NCI-H1694 (cell line): ENCODE results near the gene FAM217B.
A peak's percentile ranks its signal among the peaks of the same experiment; 100 is the strongest.

ENCODE experiments used
- DNase-seq: peaks from one replicate; lab custom pipeline; 2025; lab: John Stamatoyannopoulos, UW

Gene FAM217B, protein sequence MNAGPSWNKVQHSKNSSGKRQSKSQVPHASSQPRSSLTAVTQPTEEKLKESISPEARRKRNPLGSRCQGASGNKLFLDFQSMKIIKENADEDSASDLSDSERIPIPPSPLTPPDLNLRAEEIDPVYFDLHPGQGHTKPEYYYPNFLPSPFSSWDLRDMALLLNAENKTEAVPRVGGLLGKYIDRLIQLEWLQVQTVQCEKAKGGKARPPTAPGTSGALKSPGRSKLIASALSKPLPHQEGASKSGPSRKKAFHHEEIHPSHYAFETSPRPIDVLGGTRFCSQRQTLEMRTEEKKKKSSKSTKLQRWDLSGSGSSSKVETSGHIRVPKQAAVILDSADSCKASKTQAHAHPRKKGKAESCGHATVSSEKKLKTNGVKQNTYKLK

DNA sequence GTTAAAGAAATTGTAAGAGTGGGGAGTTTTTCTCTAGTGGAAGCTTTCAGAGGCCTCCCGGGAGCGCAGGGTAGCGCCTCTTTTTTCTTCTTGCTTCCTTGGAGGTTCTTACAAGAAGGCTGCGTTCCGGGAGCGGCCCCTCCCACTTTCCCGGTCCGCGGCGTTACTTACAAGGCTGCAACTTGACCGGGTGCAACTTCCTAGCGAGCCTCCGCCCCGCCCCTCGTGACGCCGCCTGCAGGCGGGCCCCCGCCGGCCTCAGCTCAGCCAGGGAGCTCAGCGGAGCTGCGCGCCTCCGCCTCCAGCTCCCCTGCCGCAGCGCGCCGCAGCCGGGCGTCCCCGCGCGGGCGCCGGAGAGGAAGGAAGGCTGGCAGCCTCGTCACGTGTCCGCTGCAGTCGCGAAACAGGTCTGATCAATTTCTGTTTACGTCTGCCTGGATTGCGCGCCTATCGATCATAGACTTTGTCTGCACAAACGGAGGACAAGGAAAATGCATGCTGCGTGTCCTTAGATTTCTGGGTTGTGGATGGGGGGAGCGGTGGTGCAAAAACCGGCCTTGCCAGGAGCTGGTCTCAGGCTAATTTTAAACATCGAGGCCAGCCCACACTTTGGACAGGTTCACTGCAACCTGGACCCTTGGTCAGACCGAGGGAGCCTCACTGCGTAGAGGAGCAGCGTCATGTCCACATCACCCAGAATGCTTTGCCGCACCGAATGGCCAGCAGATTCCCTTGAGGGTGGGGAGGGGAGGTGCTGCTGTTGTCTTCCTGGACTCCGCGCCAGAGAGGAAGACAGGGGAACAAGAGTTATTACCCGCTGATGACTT lies at the start of gene FAM217B, which contains the start of gene PPP1R3D:
FAM217B (plus strand) TSS at position 261 of the 827 bp plus-strand sequence. CDS start 3,555 bp downstream, outside the sequence.
PPP1R3D (minus strand) TSS at position 177 of the 827 bp plus-strand sequence. CDS start 374 bp downstream, outside the sequence.
- DNase-seq: peak; percentile 6

DNA sequence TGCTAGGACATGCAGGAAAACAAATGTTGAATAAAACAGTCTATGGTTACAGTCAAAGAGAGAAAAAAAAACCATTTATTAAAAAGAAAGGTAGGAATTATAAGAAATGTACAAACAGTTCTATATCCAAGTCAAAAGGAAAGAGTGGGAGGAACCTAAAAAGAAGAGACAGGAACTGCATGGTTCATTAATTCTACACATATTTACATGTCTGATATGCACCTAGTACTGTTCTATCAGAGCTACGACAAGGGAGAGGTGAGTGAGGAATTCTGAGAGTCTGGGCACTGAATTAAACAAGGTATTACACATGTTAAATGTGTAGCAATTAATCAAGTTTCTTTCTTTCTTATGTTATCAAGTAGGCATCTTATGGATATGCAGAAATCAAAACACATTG lies 48.6 kb upstream of the FAM217B start:
- DNase-seq: no peak

DNA sequence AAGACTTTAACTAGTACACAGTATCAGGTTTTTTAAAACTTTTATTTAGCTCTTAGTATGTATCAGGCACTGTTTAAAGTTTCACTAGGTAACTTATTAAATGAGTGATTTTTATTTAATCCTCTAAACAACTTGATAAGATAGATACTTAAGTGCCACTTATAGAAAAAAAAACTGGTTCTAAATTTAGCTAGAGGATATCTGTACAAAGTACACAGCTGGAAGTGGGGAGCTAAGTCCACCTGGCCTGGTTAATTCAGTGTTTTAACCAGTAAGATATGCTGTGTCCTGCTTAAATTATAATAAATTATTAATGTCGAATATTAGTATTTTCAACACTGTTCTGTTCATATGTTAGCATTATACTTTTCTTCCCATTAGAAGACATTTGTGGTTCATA lies 44.3 kb upstream of the FAM217B start:
- no peak for DNase-seq

DNA sequence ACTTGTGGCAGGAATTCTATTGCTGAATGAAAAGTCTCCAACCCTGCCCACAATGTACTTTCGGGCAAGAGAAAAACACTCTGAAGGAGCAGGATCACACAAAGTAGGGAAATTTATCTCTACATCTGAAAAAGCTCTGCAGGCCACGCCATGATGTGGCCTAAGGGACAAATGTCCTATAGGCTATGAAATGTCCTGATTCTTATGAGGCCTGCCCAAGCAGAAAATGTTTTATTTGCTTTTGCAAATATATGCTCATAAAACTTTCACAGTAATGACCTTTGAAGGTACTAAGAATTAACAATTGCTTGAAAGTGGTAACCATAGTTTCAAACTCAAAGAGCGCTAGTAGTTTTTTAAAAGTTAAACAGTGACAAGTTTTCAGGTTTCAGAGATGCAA lies 37.7 kb upstream of the FAM217B start:
- no peak for DNase-seq

DNA sequence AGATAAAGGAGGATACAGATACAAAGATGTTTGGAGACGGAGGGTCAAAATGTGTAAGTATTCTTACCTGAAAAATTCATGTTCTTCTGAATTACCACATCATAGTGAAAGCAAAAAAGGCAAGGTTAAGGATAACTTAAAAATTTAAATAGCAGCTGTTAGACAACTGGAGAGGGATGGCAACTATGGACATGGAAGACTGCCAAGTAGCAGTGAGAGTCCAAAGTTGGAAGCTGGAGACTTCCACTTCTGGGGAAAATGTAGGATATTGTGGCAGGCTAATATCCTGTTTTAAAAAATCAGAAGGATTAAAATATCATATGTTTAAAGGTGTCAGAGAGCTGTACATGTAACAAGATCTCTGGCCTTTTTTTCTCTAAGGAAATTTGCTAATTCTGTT lies 36.6 kb upstream of the FAM217B start:
- no peak for DNase-seq

DNA sequence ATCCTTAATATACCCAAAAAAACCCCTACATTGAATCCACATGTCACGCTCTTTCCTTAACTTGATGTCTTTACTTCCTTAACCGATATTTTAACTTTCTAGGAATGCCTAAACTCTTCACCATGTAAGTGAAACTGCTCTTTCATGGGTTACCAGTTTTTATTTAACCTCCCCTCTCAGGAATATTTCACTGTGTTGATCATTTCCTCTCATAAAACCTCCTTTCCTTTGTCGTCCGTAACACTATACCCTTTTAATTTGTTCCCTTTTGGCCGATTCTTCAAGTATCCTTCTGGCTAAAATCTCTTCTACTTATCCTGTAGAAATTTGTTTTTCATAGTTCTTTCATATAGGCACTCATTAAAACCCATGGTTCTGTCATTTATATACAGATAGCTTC lies 31.3 kb upstream of the FAM217B start:
- DNase-seq: no peak

DNA sequence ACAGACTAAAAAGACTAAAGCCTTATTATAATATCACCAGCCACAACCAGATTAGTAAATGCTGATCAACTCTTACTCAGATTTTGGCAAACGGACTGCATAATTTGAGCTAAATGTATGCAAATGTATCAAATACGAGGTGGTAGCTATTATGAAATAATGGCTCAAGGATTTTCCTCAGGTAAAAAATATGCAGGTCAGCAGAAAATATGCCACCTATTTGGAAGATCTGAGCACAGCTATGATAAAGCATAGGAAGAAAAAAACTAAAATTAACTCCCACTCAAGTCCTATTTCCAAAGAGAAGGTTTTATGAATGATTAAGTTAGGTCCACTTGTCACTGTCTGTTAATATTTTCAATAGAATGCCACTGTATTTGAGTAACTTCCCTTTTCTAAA lies 29.1 kb upstream of the FAM217B start:
- DNase-seq: no peak

DNA sequence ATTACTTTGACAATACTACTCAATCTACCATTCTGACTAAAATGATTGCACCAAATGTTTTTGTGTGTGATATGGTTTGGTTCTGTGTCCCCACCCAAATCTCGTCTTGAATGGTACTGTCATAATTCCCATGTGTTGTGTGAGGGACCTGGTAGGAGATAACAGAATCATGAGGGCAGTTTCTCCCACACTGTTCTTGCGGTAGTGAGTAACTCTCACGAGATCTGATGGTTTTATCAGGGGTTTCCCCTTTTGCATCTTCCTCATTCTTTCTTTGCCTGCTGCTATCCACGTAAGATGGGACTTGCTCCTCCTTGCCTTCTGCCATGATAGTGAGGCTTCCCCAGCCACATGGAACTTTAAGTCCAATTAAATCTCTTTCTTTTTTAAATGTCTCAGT lies 27.6 kb upstream of the FAM217B start:
- DNase-seq: no peak

DNA sequence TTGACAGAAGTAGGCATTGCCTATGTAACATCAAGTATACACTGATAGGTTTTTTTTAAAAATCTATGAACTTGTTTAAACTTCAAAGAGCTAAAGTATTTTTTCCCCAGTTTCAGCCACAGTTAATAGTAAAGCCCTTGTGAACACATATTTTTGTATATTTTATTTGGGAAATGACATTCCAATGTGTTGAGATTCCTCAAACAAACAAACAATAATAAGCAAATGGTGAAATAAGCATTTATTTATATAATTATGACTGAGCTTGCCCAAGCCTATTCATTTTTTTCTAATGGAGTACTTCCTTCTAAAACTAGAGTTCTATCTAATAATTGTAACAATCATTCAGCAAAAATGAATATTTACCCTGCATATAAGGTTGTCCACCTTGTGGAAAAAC lies 19.2 kb upstream of the FAM217B start:
- DNase-seq: no peak

DNA sequence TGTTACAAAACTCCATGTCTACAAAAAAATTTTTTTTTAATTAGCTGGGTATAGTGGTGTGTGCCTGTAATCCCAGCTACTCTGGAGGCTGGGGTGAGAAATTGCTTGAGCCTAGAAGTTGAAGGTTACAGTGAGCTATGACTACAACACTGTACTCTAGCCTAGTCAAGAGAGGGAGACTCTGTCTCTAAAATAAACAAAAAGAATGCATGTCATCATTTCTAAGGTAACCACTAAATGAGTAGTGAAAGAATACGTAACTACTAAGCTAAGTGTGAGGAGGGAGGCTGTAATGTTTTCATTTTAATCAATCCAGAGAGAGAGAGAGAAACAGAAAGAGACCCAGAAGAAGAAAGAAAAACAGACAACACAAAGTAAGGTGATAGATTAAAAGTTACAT lies 16.7 kb upstream of the FAM217B start:
- no peak for DNase-seq

DNA sequence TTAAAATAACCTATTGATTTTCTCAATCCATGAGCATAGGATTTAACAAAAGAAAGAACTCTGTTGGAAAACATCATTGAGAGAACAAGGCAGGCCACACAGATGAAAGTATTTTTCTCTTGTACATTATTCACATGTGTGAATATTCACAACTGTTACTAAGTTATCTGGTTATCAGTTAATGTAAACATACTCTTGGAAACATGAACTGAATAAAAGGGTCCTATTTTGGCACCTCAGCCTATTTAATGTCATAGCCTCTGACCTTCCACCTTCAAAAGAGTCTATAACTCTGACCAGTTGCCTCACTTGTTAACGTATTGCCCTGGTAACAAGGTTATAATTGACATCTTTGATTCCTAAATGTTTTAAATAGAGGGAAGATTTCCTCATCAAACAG lies 14.8 kb upstream of the FAM217B start:
- no peak for DNase-seq

DNA sequence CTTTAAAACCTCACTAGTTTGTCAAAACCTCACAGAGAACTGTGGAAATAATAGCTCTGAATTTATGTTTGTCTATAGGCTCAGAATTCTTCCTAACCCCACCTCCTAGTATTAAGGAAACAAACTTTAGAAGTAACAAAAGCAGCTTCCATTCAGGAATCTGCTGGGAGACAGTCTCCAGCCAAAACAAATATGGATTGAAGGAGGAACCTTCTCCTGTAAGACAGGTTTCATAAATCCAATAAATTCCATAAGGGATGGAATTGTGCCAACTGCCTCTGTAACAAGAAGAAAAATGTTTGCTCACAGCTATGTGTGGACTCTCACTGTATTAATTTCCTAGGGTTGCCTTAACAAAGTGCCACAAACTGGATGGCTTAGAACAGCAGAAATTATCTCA lies 14.3 kb upstream of the FAM217B start:
- no peak for DNase-seq

DNA sequence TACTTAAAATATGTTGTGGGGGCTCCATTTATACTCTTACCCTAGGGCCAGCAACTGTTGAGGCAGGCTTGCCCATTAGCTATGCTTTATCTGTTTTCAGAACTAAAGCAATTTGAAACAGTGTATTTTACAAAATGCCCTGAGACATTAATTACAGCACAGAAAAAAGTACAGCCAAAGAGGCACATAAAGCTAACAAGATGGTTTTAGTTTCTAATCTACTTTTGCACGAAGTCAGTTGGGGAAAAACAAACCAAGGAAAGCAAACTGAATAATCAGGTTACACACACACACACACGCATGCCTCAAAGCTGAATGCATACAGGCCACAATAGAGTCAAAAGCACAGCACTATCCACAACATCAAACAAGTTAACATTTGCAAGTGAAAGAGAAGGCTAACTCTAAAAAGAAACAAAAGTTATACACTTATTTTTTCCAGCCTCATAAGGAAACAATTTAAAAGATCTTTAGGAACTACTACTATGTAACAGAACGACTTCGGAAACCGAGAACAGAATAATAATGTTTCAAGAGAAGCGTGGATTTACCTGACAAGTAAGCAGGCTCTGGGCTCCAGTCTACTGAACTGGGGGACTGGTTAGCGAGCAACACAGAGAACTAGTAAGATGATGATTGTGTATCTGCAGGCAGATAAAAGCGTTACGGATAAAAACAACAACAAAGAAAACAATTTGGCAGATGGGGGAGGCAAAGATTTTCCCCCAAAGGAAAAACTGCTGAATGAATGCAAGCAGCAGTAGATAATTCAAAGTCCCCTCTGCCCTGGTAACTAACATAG lies 8.5 kb upstream of the FAM217B start:
- DNase-seq: no peak

DNA sequence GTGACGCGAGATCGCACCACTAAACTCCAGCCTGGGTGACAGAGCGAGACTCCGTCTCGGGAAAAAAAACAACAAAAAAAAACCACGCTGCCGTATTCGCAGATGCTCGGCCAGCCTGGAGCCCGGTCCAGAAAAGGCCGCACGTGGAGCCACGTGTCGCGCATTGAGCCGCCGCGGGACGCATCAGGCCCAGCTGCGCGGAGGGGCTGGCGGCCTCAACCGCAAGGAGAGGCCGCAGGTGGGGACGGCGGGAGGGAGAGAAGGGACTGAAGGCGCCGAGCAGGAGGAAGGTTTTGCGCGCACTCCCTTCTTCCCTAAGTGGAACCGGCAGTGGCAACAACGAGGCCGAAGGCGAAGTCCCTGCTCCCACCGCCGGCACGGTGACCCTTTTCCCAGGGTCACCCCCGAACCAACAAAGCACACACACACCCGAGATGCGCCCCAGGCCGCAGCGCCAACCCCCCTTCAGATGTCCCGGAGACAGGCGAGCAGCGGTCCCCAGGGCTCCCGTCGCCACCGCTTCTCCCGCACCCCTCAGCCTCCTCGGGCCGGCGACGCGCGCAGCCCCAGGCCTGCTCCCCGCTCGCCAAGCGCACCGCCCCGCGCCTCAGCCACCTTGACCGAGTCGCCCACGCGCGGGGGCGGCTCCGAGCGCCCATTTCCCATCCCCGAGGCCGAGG lies 7.4 kb upstream of the FAM217B start:
- no peak for DNase-seq

DNA sequence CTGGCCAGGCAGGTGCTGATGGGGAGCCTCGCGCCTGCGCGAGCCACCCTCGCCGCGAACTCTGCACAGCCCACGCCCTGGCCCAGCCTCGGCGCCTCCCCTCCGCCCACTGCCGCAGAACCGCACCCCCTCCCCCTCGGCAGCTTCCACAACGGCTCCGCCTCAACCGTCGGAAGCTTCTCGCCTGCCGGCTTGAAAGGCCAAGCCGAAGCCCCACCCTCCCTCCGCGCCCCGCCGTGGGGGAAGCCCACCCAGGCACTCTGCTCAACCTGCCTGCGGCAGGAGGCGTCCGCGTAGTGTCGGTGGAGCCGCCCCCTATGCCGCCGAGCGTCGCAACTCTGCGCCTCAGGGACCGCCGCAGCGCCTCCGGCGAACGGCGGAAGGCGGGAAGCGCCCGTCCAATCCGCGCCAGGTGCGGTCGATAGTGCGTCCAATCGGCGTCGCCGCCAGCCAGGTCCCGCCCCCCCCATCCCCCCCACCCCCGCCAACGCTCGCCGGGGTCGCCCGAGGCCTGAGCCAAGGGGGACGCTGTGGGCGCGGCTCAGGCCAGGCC lies 6.8 kb upstream of the FAM217B start, which contains the start of gene SYCP2:
SYCP2 (minus strand) TSS at position 342 of the 553 bp plus-strand sequence. CDS start 11,224 bp downstream, outside the sequence.
- no peak for DNase-seq

DNA sequence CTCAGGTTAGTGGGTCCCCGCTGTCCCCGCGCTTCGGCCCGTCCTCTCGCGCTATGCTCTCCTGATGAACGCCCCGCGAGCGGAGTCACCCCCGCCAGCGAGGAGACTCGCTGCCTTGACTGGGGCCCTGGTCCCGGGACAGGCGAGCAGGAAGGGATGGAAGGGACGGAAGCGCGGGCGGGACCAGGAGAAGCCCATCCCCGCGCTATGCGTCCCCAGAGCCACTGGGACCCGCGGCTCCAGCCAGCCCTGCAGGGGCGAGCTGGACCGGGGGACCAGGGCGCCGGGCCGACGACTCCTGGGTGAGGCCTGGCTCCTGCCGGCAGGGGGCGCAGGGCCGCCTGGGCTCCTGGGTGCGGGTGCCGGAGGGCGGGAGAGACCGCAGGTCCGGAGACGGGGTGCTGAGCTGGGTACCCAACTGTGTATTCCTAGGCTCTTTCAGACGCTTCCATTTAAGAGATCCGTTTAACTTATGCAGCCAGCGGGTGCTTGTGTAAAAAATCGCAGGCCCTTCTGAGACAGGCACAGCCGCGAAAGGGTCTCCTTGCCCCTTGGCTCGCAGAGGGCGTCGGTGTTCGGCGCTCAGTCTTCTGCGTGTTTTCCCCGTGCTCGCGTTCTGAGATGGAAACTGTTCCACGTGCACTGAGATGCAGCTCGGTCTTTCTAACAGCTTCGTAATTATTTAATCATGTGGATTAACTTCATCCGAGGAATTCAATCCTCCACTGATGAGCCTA lies 6.2 kb upstream of the FAM217B start:
- no peak for DNase-seq

DNA sequence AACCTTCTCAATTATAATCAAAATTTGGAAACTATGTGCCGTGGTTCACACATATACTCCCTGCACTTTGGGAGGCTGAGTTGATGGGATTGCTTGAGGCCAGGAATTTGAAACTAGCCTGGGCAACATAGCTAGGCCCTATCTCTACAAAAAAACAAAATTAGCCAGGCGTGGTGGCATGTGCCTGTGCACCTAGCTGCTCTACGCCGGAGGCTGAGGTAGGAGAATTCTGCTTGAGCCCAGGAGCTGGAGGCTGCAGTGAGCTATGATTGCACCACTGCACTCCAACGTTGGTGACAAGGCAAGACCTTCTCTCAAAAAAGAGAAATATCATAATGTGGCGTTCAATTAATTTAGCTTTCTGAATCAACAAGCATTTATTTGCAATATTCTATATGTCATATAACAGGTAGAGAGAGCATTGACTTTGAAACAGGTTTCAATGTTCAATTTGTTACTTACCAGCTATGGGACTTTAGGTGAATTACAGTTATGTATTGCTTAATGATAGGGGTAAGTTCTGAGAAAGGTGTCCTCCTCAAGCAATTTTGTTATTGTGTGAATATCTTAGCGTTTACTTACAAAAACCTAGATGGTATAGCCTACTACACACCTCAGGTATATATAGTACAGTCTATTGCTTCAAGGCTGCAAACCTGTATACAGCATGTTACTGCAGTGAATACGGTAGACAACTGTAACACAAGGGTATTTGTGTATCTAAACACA lies 4.6 kb upstream of the FAM217B start:
- no peak for DNase-seq

DNA sequence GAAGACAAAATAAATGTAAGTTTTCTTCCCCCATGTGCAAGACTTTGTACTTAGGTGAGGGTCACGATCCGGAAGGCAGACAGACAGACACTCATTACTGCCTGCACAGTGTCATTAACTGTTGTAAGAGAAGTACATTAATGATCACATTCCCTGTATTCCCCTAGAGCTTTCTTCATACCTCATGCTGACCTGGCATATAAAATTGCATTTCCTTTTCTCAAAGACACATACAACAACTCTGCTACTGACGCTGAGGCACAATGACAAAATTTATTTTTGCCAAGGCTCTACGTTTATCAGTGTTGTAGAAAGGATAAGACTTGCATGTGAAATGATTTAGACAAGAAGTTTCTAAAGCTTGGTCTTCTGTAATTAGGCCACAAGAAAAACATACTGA lies 3.8 kb upstream of the FAM217B start:
- DNase-seq: no peak

DNA sequence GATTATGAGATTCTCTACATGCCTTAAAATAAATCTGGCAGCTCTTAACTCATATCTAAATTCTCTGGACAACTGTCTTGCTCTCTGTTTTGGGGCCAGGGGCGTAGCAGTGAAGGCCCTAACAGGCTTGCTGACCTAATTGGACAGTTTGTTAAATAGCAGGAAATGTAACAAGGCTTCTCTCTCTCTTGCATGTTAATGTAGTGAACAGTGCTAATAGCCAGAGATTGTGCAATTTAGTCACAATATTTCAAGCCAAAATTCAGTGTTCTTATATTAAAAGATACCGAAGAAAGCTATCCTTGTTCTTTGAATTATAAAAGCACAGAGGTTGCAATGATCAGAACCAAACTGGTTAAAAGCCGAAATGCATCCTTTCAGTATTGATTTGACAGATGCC lies 3.0 kb upstream of the FAM217B start:
- DNase-seq: no peak

DNA sequence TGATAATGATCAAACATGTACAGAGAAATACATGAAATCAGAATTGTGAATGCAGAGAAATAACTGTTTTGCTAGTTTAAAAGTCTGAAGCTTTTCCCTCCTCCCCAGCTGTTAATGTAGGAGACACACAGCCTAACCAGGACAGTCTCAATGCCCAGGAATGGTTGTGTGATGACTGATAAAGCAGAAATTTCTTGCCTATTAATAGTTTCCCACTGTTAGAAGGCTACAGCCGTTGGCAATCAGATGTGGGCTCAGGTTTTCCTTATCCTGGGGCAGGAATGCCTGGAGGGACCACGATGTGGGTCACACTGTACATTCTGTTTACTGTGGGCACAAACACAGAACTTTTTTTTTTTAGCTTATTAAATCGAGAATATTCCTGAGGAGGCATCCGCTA lies 2.0 kb upstream of the FAM217B start:
- no peak for DNase-seq
